Measurements from ENCODE around the gene MAU2.
A peak's percentile ranks its signal among the peaks of the same experiment; 100 is the strongest.

Gene MAU2

GRCh38 chr19:19320361-19321140 lies at the start of gene MAU2, which contains the start of gene SUGP1:
TSS of gene MAU2 (plus strand) at chr19:19320829. CDS start at chr19:19320860, 31 bp downstream.
TSS of gene SUGP1 (minus strand) at chr19:19320509. CDS start at chr19:19320496, 13 bp downstream.
- peak; percentile 97 for DNase-seq

- DNase-seq: no peak
Measured at GRCh38 chr19:19271828-19272599, 48.6 kb upstream of the MAU2 start.

GRCh38 chr19:19274146-19274545 lies 46.5 kb upstream of the MAU2 start:
- DNase-seq: no peak

- DNase-seq: no peak
Measured at GRCh38 chr19:19274716-19275565, 45.7 kb upstream of the MAU2 start.

GRCh38 chr19:19276386-19276785 lies 44.2 kb upstream of the MAU2 start:
- no peak for DNase-seq

GRCh38 chr19:19276851-19277250 lies 43.8 kb upstream of the MAU2 start:
- DNase-seq: no peak

GRCh38 chr19:19278315-19278714 lies 42.3 kb upstream of the MAU2 start:
- no peak for DNase-seq

GRCh38 chr19:19279062-19279612 lies 41.5 kb upstream of the MAU2 start:
- DNase-seq: no peak

GRCh38 chr19:19279853-19280252 lies 40.8 kb upstream of the MAU2 start:
- DNase-seq: no peak

GRCh38 chr19:19280561-19280960 lies 40.1 kb upstream of the MAU2 start:
- DNase-seq: peak; percentile 45

GRCh38 chr19:19285686-19286085 lies 34.9 kb upstream of the MAU2 start:
- no peak for DNase-seq

- DNase-seq: no peak
Measured at GRCh38 chr19:19292607-19293006, 28.0 kb upstream of the MAU2 start.

GRCh38 chr19:19294914-19295313 lies 25.7 kb upstream of the MAU2 start:
- no peak for DNase-seq

GRCh38 chr19:19296953-19297689 lies 23.5 kb upstream of the MAU2 start:
- DNase-seq: no peak

- no peak for DNase-seq
Measured at GRCh38 chr19:19297759-19298158, 22.9 kb upstream of the MAU2 start.

GRCh38 chr19:19300613-19301012 lies 20.0 kb upstream of the MAU2 start:
- DNase-seq: no peak

- DNase-seq: no peak
Measured at GRCh38 chr19:19303411-19303810, 17.2 kb upstream of the MAU2 start.

GRCh38 chr19:19304186-19304965 lies 16.3 kb upstream of the MAU2 start:
- DNase-seq: no peak

- no peak for DNase-seq
Measured at GRCh38 chr19:19305066-19305465, 15.6 kb upstream of the MAU2 start.

- no peak for DNase-seq
Measured at GRCh38 chr19:19305696-19306095, 14.9 kb upstream of the MAU2 start.

GRCh38 chr19:19306191-19306590 lies 14.4 kb upstream of the MAU2 start:
- DNase-seq: no peak
